Measurements from ENCODE around the gene FARP1. TPM values are rescaled to one million over a fixed set of nuclear protein-coding genes. Genes with fewer than 3 reads are reported as not detected.

Gene FARP1
- total and polyA plus RNA-seq, 2 of the 8 experiments (the other 6 are each of a cell fraction or from before 2014, with no cell fraction given), result 24.7 to 104 TPM

DNA sequence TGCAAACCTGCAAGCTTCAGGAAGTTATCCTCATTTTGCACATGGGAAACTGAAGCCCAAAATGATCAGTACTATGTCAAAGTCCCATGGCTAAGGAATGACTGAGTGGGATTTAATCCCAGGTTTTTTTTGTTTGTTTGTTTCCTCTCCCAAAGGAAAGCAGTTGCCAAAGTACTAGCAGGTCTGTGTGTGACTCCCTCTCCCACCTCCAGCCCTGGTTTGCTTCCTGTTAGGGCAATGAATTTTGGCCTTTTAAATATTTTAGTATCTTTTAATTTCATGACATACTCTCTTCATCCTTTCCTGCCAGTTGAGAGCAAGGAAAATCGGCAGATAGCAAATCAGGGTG lies 168.3 kb downstream of the FARP1 start:
- H4K5ac ChIP-seq (ENCODE audit: insufficient read length, low read depth, low read length), result no peak overlapping the region
- H3K36me3 ChIP-seq (ENCODE audit: control insufficient read depth in 2 of 4, insufficient read depth in 4 of 4, low read length in 3 of 4), result peaks cover 0 to 3% (median 0%) of the 10 kb centered on the region in 4 experiments; a peak in 1 of 8 replicates
- H4K20me1 ChIP-seq (replicated peaks in 1 of 2; ENCODE audit: control insufficient read depth in 1 of 2, insufficient read depth in 2 of 2, low read length in 2 of 2), result no peaks in the 10 kb centered on the region
- H2AK5ac ChIP-seq (ENCODE audit: low read depth, low read length), result no peak overlapping the region
- FAIRE-seq (no peak), DNase-seq (ENCODE audit: low read depth in 1 of 2, low spot score in 2 of 2) (no peak)
- no peak overlapping the region for H2BK15ac ChIP-seq (ENCODE audit: low read length)
- H4K8ac ChIP-seq (ENCODE audit: extremely low read depth, insufficient read depth, low read length), result no peak overlapping the region
- 88% methylated on average over 1 of the region's 1 CpG; no CpG with 5 or more reads in 1 of the 2 experiments for WGBS, 2 experiments (ENCODE audit: extremely low coverage in 1 of 2, insufficient coverage in 1 of 2, insufficient read length in 1 of 2, insufficient replicate concordance in 2 of 2, low coverage in 1 of 2, low lambda C conversion rate in 2 of 2, missing lambda C conversion rate in 1 of 2)
- no peaks in the 10 kb centered on the region; the same call in 1 of the 2 replicates for H3K79me1 ChIP-seq (ENCODE audit: low read depth, low read length)
- no peak overlapping the region for H3K4ac ChIP-seq (replicated peaks; ENCODE audit: insufficient read length, low read depth, low read length)
- no peaks in the 10 kb centered on the region for H3K9me3 ChIP-seq (ENCODE audit: insufficient read depth in 2 of 2, low read depth in 1 of 2, low read length in 1 of 2)
- no peak overlapping the region for H2BK20ac ChIP-seq (ENCODE audit: low read length)
- H3K4me3 ChIP-seq (ENCODE audit: extremely low read depth in 1 of 4, insufficient read depth in 2 of 4, low read depth in 3 of 4, low read length in 4 of 4), result no peak overlapping the region
- no peak overlapping the region for H4K91ac ChIP-seq (replicated peaks; ENCODE audit: insufficient read length, low read length)
- no peak overlapping the region for H2AFZ ChIP-seq (ENCODE audit: low read length)
- no peak overlapping the region for H2BK12ac ChIP-seq (ENCODE audit: low read depth, low read length)
- POLR2A ChIA-PET (ENCODE audit: partially characterized antibody), result no interaction called here
- H3K27ac ChIP-seq (ENCODE audit: low read depth, low read length), result no peak overlapping the region
- H3K18ac ChIP-seq (ENCODE audit: extremely low read depth, low read length), result no peak overlapping the region
- H3K56ac ChIP-seq (replicated peaks; ENCODE audit: insufficient read length, low read depth, low read length), result no peak overlapping the region
- H3K4me2 ChIP-seq (ENCODE audit: insufficient read depth in 1 of 2, low read depth in 2 of 2, low read length in 2 of 2), result no peak overlapping the region
- H3K9ac ChIP-seq (replicated peaks in 1 of 4; ENCODE audit: extremely low read depth in 1 of 4, low read depth in 3 of 4, low read length in 3 of 4), result no peak overlapping the region
- no peak overlapping the region for H2BK5ac ChIP-seq (ENCODE audit: low read depth, low read length)
- no peak overlapping the region for H2BK120ac ChIP-seq (replicated peaks; ENCODE audit: low read depth, low read length)
- H3K23me2 ChIP-seq (ENCODE audit: low read depth, low read length), result no peaks in the 10 kb centered on the region
- H3K23ac ChIP-seq (ENCODE audit: insufficient read length), result no peak overlapping the region
- H3K27me3 ChIP-seq (replicated peaks in 1 of 4; ENCODE audit: control insufficient read depth in 3 of 4, extremely low read depth in 1 of 4, insufficient read depth in 3 of 4, low read length in 3 of 4), result no peaks in the 10 kb centered on the region
- CTCF ChIA-PET (ENCODE audit: partially characterized antibody), result interaction anchor here (1.0 kb wide), 1 partner anchor 16 kb away, joined by 3 read pairs; no protein-coding TSS in a partner anchor
- peaks cover 0 to 17% of the 10 kb centered on the region in 2 experiments; a peak in 1 of 4 replicates for H3K79me2 ChIP-seq (ENCODE audit: control insufficient read depth in 1 of 2, insufficient read depth in 2 of 2, low read length in 2 of 2)
- peaks cover 0 to 16% (median 15%) of the 10 kb centered on the region in 4 experiments for H3K4me1 ChIP-seq (replicated peaks in 1 of 4; ENCODE audit: control insufficient read depth in 3 of 4, insufficient read depth in 4 of 4, low read length in 3 of 4)
- H3K14ac ChIP-seq (ENCODE audit: insufficient read length), result no peak overlapping the region
- no peak for TF ChIP-seq BACH1 (IDR thresholded peaks at IDR 0.05; ENCODE audit: low read length)
- no peak for TF ChIP-seq KDM1A (IDR thresholded peaks at IDR 0.05; ENCODE audit: borderline replicate concordance, low read length)

Measured in H1 (cell line).